SK-N-SH (cell line): ENCODE measurements around the gene ARHGAP26. TPM values are rescaled to one million over a fixed set of nuclear protein-coding genes. Genes with fewer than 3 reads are reported as not detected.

ENCODE experiments used
- CTCF ChIA-PET: fragments of 300-600, 350-600 bp; formaldehyde crosslinking; extraction: SDS; loops from one replicate; lab custom pipeline; 2021; lab: Yijun Ruan, JAX
- POLR2A ChIA-PET: fragments of 350-600 bp; sonication (Branson Sonifier 250); formaldehyde crosslinking; extraction: SDS; loops from one replicate; lab custom pipeline; 2020; ENCODE audit warnings: antibody characterized with exemption, inconsistent platforms; lab: Yijun Ruan, JAX
- DNase-seq: peaks from one replicate; pipeline ENCODE4 v3.0.0; 2012
- H2AFZ ChIP-seq: fragments of 200-600 bp; sonication (generic); 2 replicates; pipeline ENCODE4 v1.8.1; 2016; ENCODE audit warnings: antibody characterized with exemption, mild to moderate bottlenecking, low read depth
- H3F3A ChIP-seq: fragments of 200-600 bp; sonication (generic); replicated peaks from 2 replicates; pipeline ENCODE3; 2016; ENCODE audit warnings: antibody characterized with exemption, mild to moderate bottlenecking; ENCODE audit not compliant: insufficient read depth
- H3K27ac ChIP-seq, 2 experiments: fragments of 200-500 bp in 1 of 2; fragments of 200-600 bp in 1 of 2; sonication (Bioruptor generic) in 1 of 2; sonication (generic), shearing (Covaris generic) in 1 of 2; 2 replicates each; pipeline versions ENCODE4 v1.5.1 to v1.6.1; 2014 to 2016; ENCODE audit warnings: low read depth in 2 of 2, inconsistent platforms in 1 of 2, low read length in 1 of 2, mild to moderate bottlenecking in 1 of 2, mixed read lengths in 1 of 2
- H3K27me3 ChIP-seq: fragments of 200-600 bp; sonication (generic), shearing (Covaris generic); 2 replicates; pipeline ENCODE4 v1.6.1; 2016; ENCODE audit warnings: mixed run types; ENCODE audit not compliant: insufficient read depth
- H3K36me3 ChIP-seq, 2 experiments: fragments of 200-500 bp in 1 of 2; fragments of 200-600 bp in 1 of 2; sonication (Bioruptor generic) in 1 of 2; sonication (generic) in 1 of 2; replicated peaks in 1 of 2; 2 replicates each; pipeline versions ENCODE3 to v1.5.1; 2014 to 2016; ENCODE audit warnings: low read length in 1 of 2, mild to moderate bottlenecking in 1 of 2; ENCODE audit not compliant: insufficient read depth in 2 of 2, control insufficient read depth in 1 of 2
- H3K4me1 ChIP-seq, 2 experiments: fragments of 200-500 bp in 1 of 2; fragments of 200-600 bp in 1 of 2; sonication (Bioruptor generic) in 1 of 2; sonication (generic), shearing (Covaris generic) in 1 of 2; 2 replicates each; pipeline versions ENCODE4 v1.5.1 to v1.6.1; 2014 to 2016; ENCODE audit warnings: low read depth in 1 of 2, low read length in 1 of 2, mixed run types in 1 of 2; ENCODE audit not compliant: insufficient read depth in 2 of 2, control insufficient read depth in 1 of 2
- H3K4me2 ChIP-seq: fragments of 200-600 bp; sonication (generic), shearing (Covaris generic); 2 replicates; pipeline ENCODE4 v1.6.1; 2017; ENCODE audit warnings: mixed run types
- H3K4me3 ChIP-seq, 2 experiments: fragments of 200-500 bp in 1 of 2; fragments of 200-600 bp in 1 of 2; sonication (Bioruptor generic) in 1 of 2; sonication (generic), shearing (Covaris generic) in 1 of 2; 2 replicates each; pipeline versions ENCODE4 v1.5.1 to v1.8.1; 2014 to 2016; ENCODE audit warnings: low read depth in 2 of 2, inconsistent platforms in 1 of 2, low read length in 1 of 2, mild to moderate bottlenecking in 1 of 2, mixed read lengths in 1 of 2, moderate library complexity in 1 of 2
- H3K79me2 ChIP-seq: fragments of 200-600 bp; sonication (generic); 2 replicates; pipeline ENCODE4 v1.8.1; 2017; ENCODE audit warnings: mild to moderate bottlenecking; ENCODE audit not compliant: insufficient read depth
- H3K9ac ChIP-seq: fragments of 200-600 bp; sonication (generic); 2 replicates; pipeline ENCODE4 v1.6.1; 2017; ENCODE audit warnings: mixed run types
- H3K9me2 ChIP-seq: fragments of 200-600 bp; sonication (generic); 2 replicates; pipeline ENCODE4 v1.6.1; 2017; ENCODE audit warnings: mixed run types
- H3K9me3 ChIP-seq: fragments of 200-600 bp; sonication (generic); 2 replicates; pipeline ENCODE4 v1.6.1; 2017; ENCODE audit warnings: mixed run types, mild to moderate bottlenecking, moderate library complexity
- H4K20me1 ChIP-seq: fragments of 200-600 bp; sonication (generic); 2 replicates; pipeline ENCODE4 v1.6.1; 2017; ENCODE audit warnings: mild to moderate bottlenecking, mixed run types; ENCODE audit not compliant: insufficient read depth
- CHD2 ChIP-seq: fragments of 150-350 bp; IDR thresholded peaks from 2 replicates; pipeline ENCODE4 v1.6.1; 2018; ENCODE audit warnings: low read length; ENCODE audit not compliant: partially characterized antibody
- FOXM1 ChIP-seq: IDR thresholded peaks from 2 replicates; pipeline ENCODE4 v1.4.0; 2012; ENCODE audit warnings: low read depth, mild to moderate bottlenecking
- MEF2A ChIP-seq: IDR thresholded peaks from 2 replicates; pipeline ENCODE4 v1.4.0; 2012; ENCODE audit warnings: low read depth, borderline replicate concordance
- NFIC ChIP-seq: IDR thresholded peaks from 2 replicates; pipeline ENCODE4 v1.4.0; 2012; ENCODE audit warnings: borderline replicate concordance
- NRF1 ChIP-seq: IDR thresholded peaks from 2 replicates; pipeline ENCODE4 v1.6.1; 2012; ENCODE audit warnings: low read depth, mild to moderate bottlenecking, low read length
- RAD21 ChIP-seq: IDR thresholded peaks from 2 replicates; pipeline ENCODE4 v1.6.1; 2012; ENCODE audit warnings: mild to moderate bottlenecking, low read length
- RFX5 ChIP-seq: IDR thresholded peaks from 2 replicates; pipeline ENCODE4 v1.6.1; 2012; ENCODE audit warnings: mild to moderate bottlenecking, improper control_type of control experiment, low read length
- TCF12 ChIP-seq: IDR thresholded peaks from 2 replicates; pipeline ENCODE4 v1.4.0; 2012
- TEAD4 ChIP-seq: IDR thresholded peaks from 2 replicates; pipeline ENCODE4 v1.4.0; 2012; ENCODE audit warnings: mild to moderate bottlenecking, borderline replicate concordance; ENCODE audit not compliant: insufficient read depth
- WGBS: methylation state at CpG from one replicate; pipeline ENCODE4 v1.1.6; 2017; ENCODE audit warnings: low lambda C conversion rate; 5-methylcytosine and 5-hydroxymethylcytosine counted together
- polyA plus RNA-seq, 3 experiments: library from polyadenylated mRNA; depleted of rRNA; stranded (reverse); fragments of >200 nt; gene quantifications; 2 replicates each; pipeline ENCODE4 v1.2.3, GENCODE V29; 2012
- TF ChIP-seq, protein P1 (sequence below): IDR thresholded peaks from 2 replicates; pipeline ENCODE4 v1.4.0; 2012; ENCODE audit warnings: low read depth
- TF ChIP-seq, protein P2 (sequence below): fragments of 200-600 bp; sonication (generic); IDR thresholded peaks from 2 replicates; pipeline ENCODE4 v1.6.1; 2017; ENCODE audit warnings: antibody characterized with exemption, mild to moderate bottlenecking, moderate library complexity
- TF ChIP-seq, protein P3 (sequence below): IDR thresholded peaks from 2 replicates; pipeline ENCODE4 v1.4.0; 2012; ENCODE audit warnings: low read depth, borderline replicate concordance

Gene ARHGAP26
- polyA plus RNA-seq, 1 of the 3 experiments (the other 2 are of a cell fraction), result 6.1 TPM

DNA sequence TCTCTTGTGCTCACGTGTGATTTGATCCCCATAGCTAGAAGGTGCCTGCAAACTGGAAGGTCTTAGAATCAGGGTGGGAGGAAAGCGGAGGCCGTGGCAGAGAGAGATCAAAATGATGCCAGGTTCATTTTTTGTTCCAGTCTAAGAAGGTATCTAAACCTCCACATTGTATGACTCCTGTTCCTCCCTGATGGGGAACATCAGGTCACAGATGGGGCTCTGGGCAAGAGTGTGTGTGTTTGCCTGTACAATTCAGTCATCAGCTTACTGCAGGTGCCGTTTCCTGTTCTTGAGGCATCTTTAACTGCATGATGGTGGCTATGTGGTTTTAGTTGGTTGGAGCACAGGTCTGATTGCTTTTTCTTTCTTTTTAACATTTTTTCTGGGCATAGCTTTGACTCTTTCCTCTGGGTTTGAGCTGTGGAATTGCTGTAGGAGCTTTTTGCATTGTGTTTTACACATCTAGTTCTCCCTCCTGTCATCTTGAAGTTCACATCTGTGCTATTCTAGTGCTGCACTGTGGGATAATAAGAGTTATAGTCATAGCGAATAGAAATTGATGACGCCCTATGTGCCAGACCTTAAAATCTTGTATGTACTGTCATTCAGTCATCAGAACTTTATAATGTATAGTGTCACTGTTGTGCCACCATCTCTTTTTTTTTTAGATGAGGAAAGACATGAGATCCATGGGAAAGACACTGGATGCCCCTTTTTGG lies 30.8 kb downstream of the ARHGAP26 start:
- H3K27me3 ChIP-seq, result no peaks in the 10 kb centered on the region
- H3K79me2 ChIP-seq, result no peaks in the 10 kb centered on the region; the same call in 1 of the 2 replicates
- POLR2A ChIA-PET, result no interaction called here
- H3K27ac ChIP-seq, result no peak overlapping the region
- H3K36me3 ChIP-seq, result no peaks in the 10 kb centered on the region
- no peak for DNase-seq
- no peak for TF ChIP-seq NRF1
- TF ChIP-seq, protein P1, sequence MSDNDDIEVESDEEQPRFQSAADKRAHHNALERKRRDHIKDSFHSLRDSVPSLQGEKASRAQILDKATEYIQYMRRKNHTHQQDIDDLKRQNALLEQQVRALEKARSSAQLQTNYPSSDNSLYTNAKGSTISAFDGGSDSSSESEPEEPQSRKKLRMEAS, result no peak
- TF ChIP-seq NFIC, result no peak
- TF ChIP-seq CHD2, result no peak
- no peak for TF ChIP-seq RAD21
- TF ChIP-seq FOXM1, result no peak
- TF ChIP-seq, all 33 proteins: peak for 0
- H3K9me3 ChIP-seq, result no peaks in the 10 kb centered on the region
- no peaks in the 10 kb centered on the region for H3K9me2 ChIP-seq
- H3F3A ChIP-seq, result no peaks in the 10 kb centered on the region
- no peak overlapping the region for H2AFZ ChIP-seq
- H3K4me2 ChIP-seq, result no peak overlapping the region
- no peaks in the 10 kb centered on the region for H4K20me1 ChIP-seq
- peaks cover 0 to 18% of the 10 kb centered on the region in 2 experiments; a peak in 1 of 4 replicates for H3K4me1 ChIP-seq
- WGBS, result 94% methylated on average over 6 of the region's 6 CpGs
- H3K9ac ChIP-seq, result no peak overlapping the region
- CTCF ChIA-PET, result interaction anchor here (0.6 to 0.9 kb wide), 3 partner anchors 66 to 1747 kb away, joined by 3 to 4 read pairs (median 3); no protein-coding TSS in a partner anchor
- H3K4me3 ChIP-seq, result no peak overlapping the region

DNA sequence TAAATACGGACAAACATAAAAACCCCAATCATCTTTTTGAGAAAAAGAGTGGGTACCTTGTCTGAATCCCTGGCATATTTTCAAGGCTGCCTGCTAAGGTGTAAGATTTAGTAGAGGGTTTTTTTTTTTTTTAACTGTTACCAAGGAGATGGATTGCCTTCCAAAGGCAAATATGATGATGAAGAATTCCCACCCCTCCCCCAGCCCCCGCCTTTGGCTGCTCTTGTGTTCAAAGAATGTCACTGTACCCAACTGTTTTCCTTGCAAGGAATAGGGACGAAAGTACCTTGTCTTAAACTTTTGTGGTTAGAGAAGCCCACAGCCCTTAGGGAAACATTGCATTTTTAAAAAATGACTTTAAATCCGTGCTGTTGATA lies 31.3 kb downstream of the ARHGAP26 start:
- Histone ChIP-seq H4K20me1 (no peaks in the 10 kb centered on the region), H3K4me3 (no peak overlapping the region), H3K4me2 (no peak overlapping the region), H3K36me3 (no peaks in the 10 kb centered on the region), H3K27ac (no peak overlapping the region), H3K9me2 (no peaks in the 10 kb centered on the region), H3F3A (no peaks in the 10 kb centered on the region), H2AFZ (no peak overlapping the region), H3K4me1 (peaks cover 0 to 20% of the 10 kb centered on the region in 2 experiments; a peak in 2 of 4 replicates), H3K79me2 (no peaks in the 10 kb centered on the region; the same call in 1 of the 2 replicates), H3K9ac (no peak overlapping the region), H3K27me3 (no peaks in the 10 kb centered on the region), H3K9me3 (no peaks in the 10 kb centered on the region)
- no peak for DNase-seq
- WGBS, result 88% methylated on average over 4 of the region's 4 CpGs
- ChIA-PET CTCF (interaction anchor here (0.6 to 1.1 kb wide), 3 partner anchors 79 to 1748 kb away, joined by 3 to 4 read pairs (median 3); no protein-coding TSS in a partner anchor), POLR2A (no interaction called here)
- TF ChIP-seq, protein P2, sequence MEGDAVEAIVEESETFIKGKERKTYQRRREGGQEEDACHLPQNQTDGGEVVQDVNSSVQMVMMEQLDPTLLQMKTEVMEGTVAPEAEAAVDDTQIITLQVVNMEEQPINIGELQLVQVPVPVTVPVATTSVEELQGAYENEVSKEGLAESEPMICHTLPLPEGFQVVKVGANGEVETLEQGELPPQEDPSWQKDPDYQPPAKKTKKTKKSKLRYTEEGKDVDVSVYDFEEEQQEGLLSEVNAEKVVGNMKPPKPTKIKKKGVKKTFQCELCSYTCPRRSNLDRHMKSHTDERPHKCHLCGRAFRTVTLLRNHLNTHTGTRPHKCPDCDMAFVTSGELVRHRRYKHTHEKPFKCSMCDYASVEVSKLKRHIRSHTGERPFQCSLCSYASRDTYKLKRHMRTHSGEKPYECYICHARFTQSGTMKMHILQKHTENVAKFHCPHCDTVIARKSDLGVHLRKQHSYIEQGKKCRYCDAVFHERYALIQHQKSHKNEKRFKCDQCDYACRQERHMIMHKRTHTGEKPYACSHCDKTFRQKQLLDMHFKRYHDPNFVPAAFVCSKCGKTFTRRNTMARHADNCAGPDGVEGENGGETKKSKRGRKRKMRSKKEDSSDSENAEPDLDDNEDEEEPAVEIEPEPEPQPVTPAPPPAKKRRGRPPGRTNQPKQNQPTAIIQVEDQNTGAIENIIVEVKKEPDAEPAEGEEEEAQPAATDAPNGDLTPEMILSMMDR, result no peak
- TF ChIP-seq, protein P3, sequence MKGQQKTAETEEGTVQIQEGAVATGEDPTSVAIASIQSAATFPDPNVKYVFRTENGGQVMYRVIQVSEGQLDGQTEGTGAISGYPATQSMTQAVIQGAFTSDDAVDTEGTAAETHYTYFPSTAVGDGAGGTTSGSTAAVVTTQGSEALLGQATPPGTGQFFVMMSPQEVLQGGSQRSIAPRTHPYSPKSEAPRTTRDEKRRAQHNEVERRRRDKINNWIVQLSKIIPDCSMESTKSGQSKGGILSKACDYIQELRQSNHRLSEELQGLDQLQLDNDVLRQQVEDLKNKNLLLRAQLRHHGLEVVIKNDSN, result no peak
- TF ChIP-seq RFX5, result no peak
- TF ChIP-seq TEAD4, result no peak
- no peak for TF ChIP-seq TCF12
- no peak for TF ChIP-seq MEF2A
